HUES64 (cell line): ENCODE results near the gene CEP85L.

Experiments
- H3K27ac ChIP-seq: 2 replicates; pipeline ENCODE4 v1.7.0; 2013; ENCODE audit warnings: low read depth, low read length, inconsistent platforms
- H3K27me3 ChIP-seq: 2 replicates; pipeline ENCODE4 v1.6.1; 2013; ENCODE audit warnings: mild to moderate bottlenecking, low read length; ENCODE audit not compliant: insufficient read depth
- H3K36me3 ChIP-seq: 2 replicates; pipeline ENCODE4 v1.6.1; 2013; ENCODE audit warnings: mild to moderate bottlenecking, low read length; ENCODE audit not compliant: insufficient read depth
- H3K4me1 ChIP-seq: 2 replicates; pipeline ENCODE4 v1.6.1; 2013; ENCODE audit warnings: mild to moderate bottlenecking, low read length, moderate library complexity; ENCODE audit not compliant: insufficient read depth
- H3K4me3 ChIP-seq: 2 replicates; pipeline ENCODE4 v1.5.1; 2013; ENCODE audit warnings: mild to moderate bottlenecking, low read length, moderate library complexity
- H3K9ac ChIP-seq: 2 replicates; pipeline ENCODE4 v1.6.1; 2013; ENCODE audit warnings: mild to moderate bottlenecking, low read depth, low read length
- H3K9me3 ChIP-seq: 2 replicates; pipeline ENCODE4 v1.6.1; 2013; ENCODE audit warnings: low read depth, low read length; ENCODE audit not compliant: insufficient read depth
- WGBS: fragments of 150-250, 120-280 bp; methylation state at CpG from one replicate; pipeline ENCODE4 v1.1.7; 2013; ENCODE audit warnings: missing lambda C conversion rate; 5-methylcytosine and 5-hydroxymethylcytosine counted together

CEP85L gene

DNA sequence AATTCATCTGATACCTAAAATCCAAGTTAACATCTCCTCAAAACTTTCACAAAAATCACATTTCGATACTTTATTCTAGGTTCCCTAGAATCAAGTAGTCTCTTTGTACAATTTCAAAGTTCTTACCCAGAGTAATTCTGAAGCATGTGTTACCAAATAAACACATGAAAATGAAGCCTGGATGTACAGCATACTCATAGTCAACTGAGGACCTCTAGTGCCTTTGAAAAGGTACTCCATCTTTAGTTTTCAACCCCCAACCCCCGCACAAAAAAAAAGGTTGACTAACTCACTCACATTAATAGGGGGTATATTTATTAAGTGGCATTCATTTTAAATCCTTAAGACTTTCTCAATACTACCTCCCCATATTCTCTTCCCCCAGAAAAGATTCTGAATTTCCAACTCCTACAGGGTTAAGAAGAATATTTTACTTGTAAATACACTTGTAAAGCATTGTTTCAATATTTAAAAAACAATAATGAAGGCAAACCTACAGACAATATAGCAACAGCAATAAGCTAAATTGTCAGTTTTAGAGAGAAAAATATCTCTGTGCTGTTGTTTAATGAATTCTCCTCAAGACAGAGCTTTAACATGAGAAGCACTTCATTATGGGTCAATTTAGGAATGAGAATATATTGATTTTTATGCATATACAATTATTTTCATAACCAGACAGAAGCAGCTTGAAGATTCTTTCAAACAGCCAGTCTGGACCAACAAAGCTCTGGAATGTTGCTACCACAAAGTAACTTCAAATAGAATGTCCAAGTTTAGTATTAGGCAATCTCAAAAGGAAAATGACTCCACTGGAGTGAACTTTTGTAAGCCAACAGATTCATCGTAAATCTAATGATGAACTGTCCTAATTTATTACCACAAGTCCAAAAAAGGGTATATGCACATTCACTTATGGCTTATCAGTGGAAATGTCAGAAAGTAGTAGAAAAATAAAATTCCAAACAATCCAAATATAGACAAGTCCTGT, 100.0 kb downstream of the CEP85L start:
- H3K4me3 ChIP-seq: no peak overlapping the region
- H3K36me3 ChIP-seq: no peaks in the 10 kb centered on the region
- no peaks in the 10 kb centered on the region for H3K27me3 ChIP-seq
- H3K9me3 ChIP-seq: no peaks in the 10 kb centered on the region
- WGBS: 85% methylated on average over 2 of the region's 3 CpGs
- H3K27ac ChIP-seq: no peak overlapping the region
- H3K9ac ChIP-seq: no peak overlapping the region
- no peaks in the 10 kb centered on the region for H3K4me1 ChIP-seq

DNA sequence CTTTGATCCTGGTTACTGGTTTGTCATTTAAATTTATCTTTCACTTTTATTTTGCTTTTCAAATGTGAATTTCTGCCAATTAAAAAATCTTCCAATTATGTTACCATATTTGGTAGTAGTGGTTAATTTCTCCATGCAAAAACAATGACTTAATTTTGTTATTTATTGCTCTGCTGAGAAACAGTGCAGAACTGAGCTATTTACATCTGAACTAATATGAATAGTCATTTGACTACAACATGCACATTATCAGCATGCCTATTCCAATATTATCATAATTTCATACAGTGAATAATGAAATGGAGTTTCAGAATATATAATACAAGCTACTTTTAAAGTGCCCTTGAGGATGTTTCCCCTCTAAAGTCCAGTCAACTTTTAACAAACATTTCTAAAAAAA, 102.8 kb downstream of the CEP85L start:
- Histone ChIP-seq H3K9ac (no peak overlapping the region), H3K27ac (no peak overlapping the region), H3K4me1 (no peaks in the 10 kb centered on the region), H3K36me3 (no peaks in the 10 kb centered on the region), H3K4me3 (no peak overlapping the region), H3K27me3 (no peaks in the 10 kb centered on the region), H3K9me3 (no peaks in the 10 kb centered on the region)

DNA sequence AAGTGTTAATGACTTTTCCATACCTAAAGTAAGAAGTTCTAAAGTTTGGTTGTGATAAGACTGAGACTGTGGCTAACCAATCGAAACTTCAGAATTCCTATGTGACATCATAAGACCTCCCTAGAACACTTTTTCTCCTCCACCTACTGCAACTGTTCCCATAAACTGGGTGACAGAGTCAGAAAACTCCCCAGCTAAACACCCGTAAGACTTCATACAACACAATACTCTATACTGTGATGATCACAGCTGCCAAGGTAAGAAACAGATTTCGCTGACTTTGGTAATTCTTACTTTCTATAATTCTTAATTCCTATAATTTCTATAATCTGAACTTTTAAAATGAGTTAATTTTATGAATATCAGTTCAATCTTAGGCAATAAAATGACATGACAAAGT, 103.3 kb downstream of the CEP85L start, which contains the start of gene PLN:
PLN (plus strand) TSS at position 161 of the 400 bp plus-strand sequence. CDS start 10,626 bp downstream, outside the sequence.
- 84% methylated on average over 3 of the region's 3 CpGs for WGBS
- no peak within 1 kb of the TSS for H3K9ac ChIP-seq
- H3K4me3 ChIP-seq: no peak within 1 kb of the TSS
- no peaks in the 10 kb centered on the region for H3K36me3 ChIP-seq
- no peaks in the 10 kb centered on the region for H3K27me3 ChIP-seq
- H3K9me3 ChIP-seq: no peaks in the 10 kb centered on the region
- H3K27ac ChIP-seq: no peak within 1 kb of the TSS
- no peaks in the 10 kb centered on the region for H3K4me1 ChIP-seq

DNA sequence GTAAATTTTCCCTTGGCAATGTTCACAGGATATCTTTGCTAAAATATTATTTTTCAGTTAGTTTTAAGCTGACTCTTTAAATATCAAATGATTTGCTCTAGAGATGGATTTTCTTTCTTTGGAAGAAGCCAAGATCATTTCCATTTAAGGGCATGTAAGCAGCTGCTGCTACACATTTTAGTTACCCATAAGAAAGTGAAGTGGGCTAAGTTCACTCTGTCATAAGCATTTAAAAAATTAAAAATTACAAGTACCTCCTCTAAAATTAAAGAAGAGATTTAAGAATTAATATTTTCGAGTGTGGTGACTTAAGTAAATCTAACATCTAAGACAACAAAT, 104.5 kb downstream of the CEP85L start:
- Histone ChIP-seq H3K36me3 (no peaks in the 10 kb centered on the region), H3K4me1 (no peaks in the 10 kb centered on the region), H3K9ac (no peak overlapping the region), H3K9me3 (no peaks in the 10 kb centered on the region), H3K27ac (no peak overlapping the region), H3K4me3 (no peak overlapping the region), H3K27me3 (no peaks in the 10 kb centered on the region)
- no CpG with 5 or more reads among the region's 1 CpG for WGBS

GRCh38 chr6:118546164-118546879, 105.1 kb downstream of the CEP85L start:
- no peak overlapping the region for H3K4me3 ChIP-seq

DNA sequence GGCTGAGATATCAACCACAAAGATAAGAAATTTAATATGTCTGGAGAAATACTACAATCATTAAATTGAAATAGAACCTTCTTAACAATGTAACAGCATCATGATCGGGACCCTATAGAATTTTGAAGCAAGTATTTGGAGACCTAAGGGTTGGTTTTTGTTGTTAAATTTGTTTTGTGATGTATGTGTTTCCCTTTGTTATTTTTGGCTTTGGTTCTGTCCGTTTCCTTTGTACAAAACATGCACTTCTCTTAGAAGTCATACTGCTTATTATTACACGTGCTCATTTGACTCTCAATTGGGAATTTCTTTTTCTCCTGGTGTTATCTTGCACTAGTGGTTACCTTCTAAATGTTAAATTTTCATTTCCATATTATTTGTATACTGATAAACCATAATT, 107.3 kb downstream of the CEP85L start:
- no peaks in the 10 kb centered on the region for H3K36me3 ChIP-seq
- H3K9ac ChIP-seq: no peak overlapping the region
- no peak overlapping the region for H3K27ac ChIP-seq
- H3K27me3 ChIP-seq: no peaks in the 10 kb centered on the region
- 97% methylated on average over 3 of the region's 3 CpGs for WGBS
- no peaks in the 10 kb centered on the region for H3K4me1 ChIP-seq
- no peaks in the 10 kb centered on the region for H3K9me3 ChIP-seq
- H3K4me3 ChIP-seq: no peak overlapping the region

More at GRCh38 chr6:118546164-118546879, 105.1 kb downstream of the CEP85L start:
- H3K27me3 ChIP-seq: no peaks in the 10 kb centered on the region
- H3K4me1 ChIP-seq: no peaks in the 10 kb centered on the region
- H3K27ac ChIP-seq: no peak overlapping the region
- no peak overlapping the region for H3K9ac ChIP-seq
- no peaks in the 10 kb centered on the region for H3K9me3 ChIP-seq
- no peaks in the 10 kb centered on the region for H3K36me3 ChIP-seq
- WGBS: 90% methylated on average over 3 of the region's 4 CpGs

DNA sequence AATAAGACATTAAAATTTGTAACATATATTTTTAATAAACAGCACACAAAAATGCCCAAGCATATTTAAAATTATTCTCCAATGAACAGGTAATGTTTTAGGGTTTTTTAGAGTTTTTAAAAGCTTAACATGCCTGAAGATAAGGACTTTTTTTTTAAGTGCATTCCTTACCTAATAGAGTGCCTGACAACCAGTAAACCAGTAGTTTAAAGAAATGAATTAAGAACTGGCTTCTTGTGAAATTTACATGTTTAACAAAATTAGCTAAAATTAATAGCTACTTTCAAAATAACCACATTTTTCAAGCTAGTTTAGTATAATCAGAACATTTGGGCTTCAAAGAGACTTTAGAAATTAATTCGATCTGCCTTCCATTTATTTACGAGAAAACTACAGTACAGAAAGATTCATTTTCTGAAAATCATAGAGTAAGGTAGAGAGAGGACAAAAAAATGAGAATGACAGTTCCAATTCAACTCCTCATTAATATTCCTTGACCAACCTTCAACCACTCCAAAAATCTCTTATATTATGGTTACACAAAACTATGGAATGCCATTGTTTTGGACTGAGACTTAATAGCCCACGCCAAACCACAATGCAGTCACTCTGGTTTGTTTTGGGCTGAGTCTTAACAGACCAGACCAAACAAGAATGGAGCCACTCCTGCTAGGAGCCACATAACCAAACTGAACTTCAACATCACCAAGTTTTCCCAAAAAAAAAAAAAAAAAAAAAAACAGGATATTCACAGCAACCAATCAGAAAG, 109.0 kb downstream of the CEP85L start:
- H3K27ac ChIP-seq: no peak overlapping the region
- H3K9me3 ChIP-seq: no peaks in the 10 kb centered on the region
- no peaks in the 10 kb centered on the region for H3K36me3 ChIP-seq
- WGBS: 98% methylated on average over 3 of the region's 3 CpGs
- no peaks in the 10 kb centered on the region for H3K4me1 ChIP-seq
- no peaks in the 10 kb centered on the region for H3K27me3 ChIP-seq
- H3K9ac ChIP-seq: no peak overlapping the region
- H3K4me3 ChIP-seq: no peak overlapping the region

- no peak overlapping the region for H3K27ac ChIP-seq
- WGBS: 93% methylated on average over 2 of the region's 2 CpGs
- H3K9me3 ChIP-seq: no peaks in the 10 kb centered on the region
- H3K27me3 ChIP-seq: no peaks in the 10 kb centered on the region
- H3K4me1 ChIP-seq: no peaks in the 10 kb centered on the region
- H3K4me3 ChIP-seq: no peak overlapping the region
- no peak overlapping the region for H3K9ac ChIP-seq
- no peaks in the 10 kb centered on the region for H3K36me3 ChIP-seq
These were observed 113.8 kb downstream of the CEP85L start for GRCh38 chr6:118537574-118537973.

DNA sequence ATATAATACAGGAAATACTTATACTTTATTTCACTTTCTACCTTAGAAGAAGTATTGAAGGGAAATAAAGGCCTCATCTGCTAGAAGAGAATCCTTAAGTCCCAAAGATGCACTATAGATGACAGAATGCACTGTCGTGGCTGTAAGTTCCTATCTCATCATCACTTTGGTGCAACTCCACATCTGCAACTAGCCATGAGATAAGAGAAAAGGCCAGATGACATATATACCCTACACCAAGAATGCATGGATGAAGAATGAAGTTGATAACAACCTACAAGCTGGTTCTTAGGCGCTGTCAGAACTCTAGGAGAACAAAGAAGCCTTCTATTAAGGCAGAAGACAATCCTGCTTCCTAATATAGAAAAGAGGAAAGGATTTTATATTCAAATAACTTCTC, 114.9 kb downstream of the CEP85L start:
- H3K27ac ChIP-seq: no peak overlapping the region
- H3K4me1 ChIP-seq: no peaks in the 10 kb centered on the region
- no peaks in the 10 kb centered on the region for H3K27me3 ChIP-seq
- WGBS: 93% methylated on average over 1 of the region's 2 CpGs
- no peaks in the 10 kb centered on the region for H3K9me3 ChIP-seq
- no peak overlapping the region for H3K9ac ChIP-seq
- H3K4me3 ChIP-seq: no peak overlapping the region
- no peaks in the 10 kb centered on the region for H3K36me3 ChIP-seq

GRCh38 chr6:118535176-118535844, 116.1 kb downstream of the CEP85L start:
- no peak overlapping the region for H3K27ac ChIP-seq
- no peaks in the 10 kb centered on the region for H3K9me3 ChIP-seq
- no peaks in the 10 kb centered on the region for H3K27me3 ChIP-seq
- no peaks in the 10 kb centered on the region for H3K4me1 ChIP-seq
- no peak overlapping the region for H3K4me3 ChIP-seq
- H3K36me3 ChIP-seq: no peaks in the 10 kb centered on the region
- no peak overlapping the region for H3K9ac ChIP-seq
- 97% methylated on average over 4 of the region's 6 CpGs for WGBS
